ENCODE results near the gene PLB1. TPM values are rescaled to one million over a fixed set of nuclear protein-coding genes. Genes with fewer than 3 reads are reported as not detected.
A peak's percentile ranks its signal among the peaks of the same experiment; 100 is the strongest.

Gene PLB1
- total and polyA plus RNA-seq, 9 donors = 1.4 to 4.3 (median 2.0) TPM

- Histone ChIP-seq H3K27ac (ENCODE audit: low read length) (no peak overlapping the region), H3K4me1 (ENCODE audit: control insufficient read depth, insufficient read depth, low read length) (peaks cover 20% of the 10 kb centered on the region), H3K27me3 (ENCODE audit: control insufficient read depth, insufficient read depth, low read length) (peaks cover 3% of the 10 kb centered on the region), H3K9me3 (replicated peaks; ENCODE audit: control insufficient read depth, low read depth, low read length) (no peaks in the 10 kb centered on the region), H3K36me3 (ENCODE audit: control insufficient read depth, insufficient read depth, low read length) (no peaks in the 10 kb centered on the region), H3K4me3 (ENCODE audit: low read length) (no peak overlapping the region)
- no peak for DNase-seq
- WGBS (ENCODE audit: insufficient coverage) = 100% methylated on average over 1 of the region's 3 CpGs
Measured at GRCh38 chr2:28530782-28531181, 34.9 kb downstream of the PLB1 start.

GRCh38 chr2:28532399-28532798, 36.5 kb downstream of the PLB1 start:
- peaks cover 3% of the 10 kb centered on the region for H3K27me3 ChIP-seq (ENCODE audit: control insufficient read depth, insufficient read depth, low read length)
- peaks cover 13% of the 10 kb centered on the region for H3K4me1 ChIP-seq (ENCODE audit: control insufficient read depth, insufficient read depth, low read length)
- WGBS (ENCODE audit: insufficient coverage) = no CpG with 5 or more reads among the region's 5 CpGs
- no peaks in the 10 kb centered on the region for H3K36me3 ChIP-seq (ENCODE audit: control insufficient read depth, insufficient read depth, low read length)
- H3K4me3 ChIP-seq (ENCODE audit: low read length) = no peak overlapping the region
- no peak overlapping the region for H3K27ac ChIP-seq (ENCODE audit: low read length)
- H3K9me3 ChIP-seq (replicated peaks; ENCODE audit: control insufficient read depth, low read depth, low read length) = no peaks in the 10 kb centered on the region
- DNase-seq = no peak

- Histone ChIP-seq H3K27ac (ENCODE audit: low read length) (no peak overlapping the region), H3K4me3 (ENCODE audit: low read length) (no peak overlapping the region), H3K9me3 (replicated peaks; ENCODE audit: control insufficient read depth, low read depth, low read length) (no peaks in the 10 kb centered on the region), H3K36me3 (ENCODE audit: control insufficient read depth, insufficient read depth, low read length) (no peaks in the 10 kb centered on the region), H3K4me1 (ENCODE audit: control insufficient read depth, insufficient read depth, low read length) (peaks cover 5% of the 10 kb centered on the region), H3K27me3 (ENCODE audit: control insufficient read depth, insufficient read depth, low read length) (peaks cover 3% of the 10 kb centered on the region)
- no peak for DNase-seq
- WGBS (ENCODE audit: insufficient coverage) = 40% methylated on average over 2 of the region's 6 CpGs
Measured at GRCh38 chr2:28533044-28533680, 37.3 kb downstream of the PLB1 start.

- H3K4me1 ChIP-seq (ENCODE audit: control insufficient read depth, insufficient read depth, low read length) = peaks cover 7% of the 10 kb centered on the region
- no peak overlapping the region for H3K4me3 ChIP-seq (ENCODE audit: low read length)
- H3K27me3 ChIP-seq (ENCODE audit: control insufficient read depth, insufficient read depth, low read length) = peaks cover 3% of the 10 kb centered on the region
- no peaks in the 10 kb centered on the region for H3K36me3 ChIP-seq (ENCODE audit: control insufficient read depth, insufficient read depth, low read length)
- DNase-seq = no peak
- H3K27ac ChIP-seq (ENCODE audit: low read length) = no peak overlapping the region
- WGBS (ENCODE audit: insufficient coverage) = 83% methylated on average over 1 of the region's 2 CpGs
- no peaks in the 10 kb centered on the region for H3K9me3 ChIP-seq (replicated peaks; ENCODE audit: control insufficient read depth, low read depth, low read length)
Measured at GRCh38 chr2:28534817-28535216, 39.0 kb downstream of the PLB1 start.

- peaks cover 15% of the 10 kb centered on the region for H3K4me1 ChIP-seq (ENCODE audit: control insufficient read depth, insufficient read depth, low read length)
- 100% methylated on average over 1 of the region's 9 CpGs for WGBS (ENCODE audit: insufficient coverage)
- H3K4me3 ChIP-seq (ENCODE audit: low read length) = no peak overlapping the region
- no peak for DNase-seq
- H3K27ac ChIP-seq (ENCODE audit: low read length) = no peak overlapping the region
- H3K36me3 ChIP-seq (ENCODE audit: control insufficient read depth, insufficient read depth, low read length) = no peaks in the 10 kb centered on the region
- no peaks in the 10 kb centered on the region for H3K27me3 ChIP-seq (ENCODE audit: control insufficient read depth, insufficient read depth, low read length)
- H3K9me3 ChIP-seq (replicated peaks; ENCODE audit: control insufficient read depth, low read depth, low read length) = no peaks in the 10 kb centered on the region
Measured at GRCh38 chr2:28538134-28538533, 42.3 kb downstream of the PLB1 start.

- H3K27me3 ChIP-seq (ENCODE audit: control insufficient read depth, insufficient read depth, low read length) = no peaks in the 10 kb centered on the region
- no peak overlapping the region for H3K4me3 ChIP-seq (ENCODE audit: low read length)
- no peaks in the 10 kb centered on the region for H3K36me3 ChIP-seq (ENCODE audit: control insufficient read depth, insufficient read depth, low read length)
- no peaks in the 10 kb centered on the region for H3K9me3 ChIP-seq (replicated peaks; ENCODE audit: control insufficient read depth, low read depth, low read length)
- no peak for DNase-seq
- WGBS (ENCODE audit: insufficient coverage) = 83% methylated on average over 2 of the region's 9 CpGs
- H3K27ac ChIP-seq (ENCODE audit: low read length) = no peak overlapping the region
- peaks cover 20% of the 10 kb centered on the region for H3K4me1 ChIP-seq (ENCODE audit: control insufficient read depth, insufficient read depth, low read length)
Measured at GRCh38 chr2:28538652-28539051, 42.8 kb downstream of the PLB1 start.

- Histone ChIP-seq H3K27ac (ENCODE audit: low read length) (no peak overlapping the region), H3K27me3 (ENCODE audit: control insufficient read depth, insufficient read depth, low read length) (no peaks in the 10 kb centered on the region), H3K9me3 (replicated peaks; ENCODE audit: control insufficient read depth, low read depth, low read length) (no peaks in the 10 kb centered on the region), H3K4me3 (ENCODE audit: low read length) (no peak overlapping the region), H3K4me1 (ENCODE audit: control insufficient read depth, insufficient read depth, low read length) (peaks cover 23% of the 10 kb centered on the region), H3K36me3 (ENCODE audit: control insufficient read depth, insufficient read depth, low read length) (no peaks in the 10 kb centered on the region)
- WGBS (ENCODE audit: insufficient coverage) = 53% methylated on average over 6 of the region's 14 CpGs
- DNase-seq = no peak
Measured at GRCh38 chr2:28539118-28539541, 43.3 kb downstream of the PLB1 start.

- DNase-seq = peak; percentile 80
- Histone ChIP-seq H3K27ac (ENCODE audit: low read length) (peak overlapping the region; percentile 92), H3K9me3 (replicated peaks; ENCODE audit: control insufficient read depth, low read depth, low read length) (no peaks in the 10 kb centered on the region), H3K4me3 (ENCODE audit: low read length) (no peak overlapping the region), H3K27me3 (ENCODE audit: control insufficient read depth, insufficient read depth, low read length) (no peaks in the 10 kb centered on the region), H3K36me3 (ENCODE audit: control insufficient read depth, insufficient read depth, low read length) (no peaks in the 10 kb centered on the region), H3K4me1 (ENCODE audit: control insufficient read depth, insufficient read depth, low read length) (peaks cover 48% of the 10 kb centered on the region)
- WGBS (ENCODE audit: insufficient coverage) = 47% methylated on average over 18 of the region's 20 CpGs
Measured at GRCh38 chr2:28543316-28544035, 47.6 kb downstream of the PLB1 start.

GRCh38 chr2:28544036-28544346, 48.1 kb downstream of the PLB1 start:
- peak; percentile 78 for DNase-seq
- 29% methylated on average over 4 of the region's 5 CpGs for WGBS (ENCODE audit: insufficient coverage)
- peak overlapping the region; percentile 92 for H3K27ac ChIP-seq (ENCODE audit: low read length)

GRCh38 chr2:28544405-28544921, 48.6 kb downstream of the PLB1 start:
- H3K27ac ChIP-seq (ENCODE audit: low read length) = peak overlapping the region; percentile 92

More at GRCh38 chr2:28544036-28544346, 48.1 kb downstream of the PLB1 start:
- Histone ChIP-seq H3K36me3 (ENCODE audit: control insufficient read depth, insufficient read depth, low read length) (no peaks in the 10 kb centered on the region), H3K4me3 (ENCODE audit: low read length) (no peak overlapping the region), H3K4me1 (ENCODE audit: control insufficient read depth, insufficient read depth, low read length) (peaks cover 44% of the 10 kb centered on the region), H3K9me3 (replicated peaks; ENCODE audit: control insufficient read depth, low read depth, low read length) (no peaks in the 10 kb centered on the region), H3K27me3 (ENCODE audit: control insufficient read depth, insufficient read depth, low read length) (no peaks in the 10 kb centered on the region)

More at GRCh38 chr2:28544405-28544921, 48.6 kb downstream of the PLB1 start:
- DNase-seq = no peak
- H3K9me3 ChIP-seq (replicated peaks; ENCODE audit: control insufficient read depth, low read depth, low read length) = no peaks in the 10 kb centered on the region
- 67% methylated on average over 6 of the region's 8 CpGs for WGBS (ENCODE audit: insufficient coverage)
- H3K4me3 ChIP-seq (ENCODE audit: low read length) = no peak overlapping the region
- peaks cover 41% of the 10 kb centered on the region for H3K4me1 ChIP-seq (ENCODE audit: control insufficient read depth, insufficient read depth, low read length)
- H3K36me3 ChIP-seq (ENCODE audit: control insufficient read depth, insufficient read depth, low read length) = no peaks in the 10 kb centered on the region
- no peaks in the 10 kb centered on the region for H3K27me3 ChIP-seq (ENCODE audit: control insufficient read depth, insufficient read depth, low read length)
